ENCODE measurements around the gene DUX4.
"Not testable (repeated sequence)": the region's sequence is repeated elsewhere in the genome, so short reads cannot be mapped to it uniquely, and the experiment has no call there.

The DUX4 gene

GRCh38 chr4:190173428-190173827, at the start of gene DUX4:
DUX4 (plus strand) TSS chr4:190173774; CDS start chr4:190173774, 0 bp downstream.
- not testable (repeated sequence) for DNase-seq (ENCODE audit: extremely low read depth, low read depth)

- not testable (repeated sequence) for DNase-seq (ENCODE audit: extremely low read depth, low read depth)
Observed at GRCh38 chr4:190175436-190175835, 1.9 kb downstream of the DUX4 start.

GRCh38 chr4:190177727-190178605, 4.4 kb downstream of the DUX4 start:
- DNase-seq (ENCODE audit: extremely low read depth, low read depth): not testable (repeated sequence)

- DNase-seq (ENCODE audit: extremely low read depth, low read depth): not testable (repeated sequence)
Observed at GRCh38 chr4:190178606-190178990, 5.0 kb downstream of the DUX4 start.

GRCh38 chr4:190179030-190179739, 5.6 kb downstream of the DUX4 start:
- not testable (repeated sequence) for DNase-seq (ENCODE audit: extremely low read depth, low read depth)

GRCh38 chr4:190179740-190180094, 6.1 kb downstream of the DUX4 start:
- DNase-seq (ENCODE audit: extremely low read depth, low read depth): not testable (repeated sequence)

- not testable (repeated sequence) for DNase-seq (ENCODE audit: extremely low read depth, low read depth)
Observed at GRCh38 chr4:190180947-190181346, 7.4 kb downstream of the DUX4 start.

- not testable (repeated sequence) for DNase-seq (ENCODE audit: extremely low read depth, low read depth)
Observed at GRCh38 chr4:190181481-190182100, 8.0 kb downstream of the DUX4 start.

- not testable (repeated sequence) for DNase-seq (ENCODE audit: extremely low read depth, low read depth)
Observed at GRCh38 chr4:190203510-190203909, 29.9 kb downstream of the DUX4 start.
